GM19351 (cell line): ENCODE measurements around the gene ATRIP.

ENCODE experiments used
- ATAC-seq: cut with Tn5 transposase; IDR thresholded peaks from one replicate; pipeline ENCODE4 v1.9.1; 2021; ENCODE audit warnings: mild to moderate bottlenecking, moderate library complexity; ENCODE audit not compliant: unreplicated experiment

Gene ATRIP

GRCh38 chr3:48409291-48410201 is 37.0 kb upstream of the ATRIP start:
- ATAC-seq: no peak

- ATAC-seq: no peak
These were observed 36.1 kb upstream of the ATRIP start for GRCh38 chr3:48410205-48411040.

GRCh38 chr3:48411041-48411588 is 35.4 kb upstream of the ATRIP start:
- ATAC-seq: no peak

GRCh38 chr3:48411606-48412374 is 34.7 kb upstream of the ATRIP start:
- no peak for ATAC-seq

- ATAC-seq: no peak
These were observed 34.0 kb upstream of the ATRIP start for GRCh38 chr3:48412375-48413001.

GRCh38 chr3:48413086-48413485 is 33.5 kb upstream of the ATRIP start:
- ATAC-seq: no peak

- ATAC-seq: no peak
These were observed 32.9 kb upstream of the ATRIP start for GRCh38 chr3:48413611-48414010.

GRCh38 chr3:48414376-48415250 is 31.9 kb upstream of the ATRIP start:
- ATAC-seq: no peak

- no peak for ATAC-seq
These were observed 31.1 kb upstream of the ATRIP start for GRCh38 chr3:48415251-48415953.

GRCh38 chr3:48416091-48416505 is 30.4 kb upstream of the ATRIP start:
- no peak for ATAC-seq

- no peak for ATAC-seq
These were observed 30.0 kb upstream of the ATRIP start for GRCh38 chr3:48416546-48416945.

GRCh38 chr3:48417529-48418108 is 28.9 kb upstream of the ATRIP start:
- no peak for ATAC-seq

- no peak for ATAC-seq
These were observed 28.4 kb upstream of the ATRIP start for GRCh38 chr3:48418140-48418539.

- ATAC-seq: no peak
These were observed 27.9 kb upstream of the ATRIP start for GRCh38 chr3:48418651-48419050.

GRCh38 chr3:48419149-48419548 is 27.4 kb upstream of the ATRIP start:
- no peak for ATAC-seq

- ATAC-seq: no peak
These were observed 26.9 kb upstream of the ATRIP start for GRCh38 chr3:48419597-48419996.

- ATAC-seq: no peak
These were observed 26.0 kb upstream of the ATRIP start for GRCh38 chr3:48420561-48420960.

- ATAC-seq: no peak
These were observed 24.3 kb upstream of the ATRIP start for GRCh38 chr3:48422272-48422671.
